Smooth muscle cell (in vitro differentiated cells): Measurements from ENCODE around the gene USP13. TPM values are rescaled to one million over a fixed set of nuclear protein-coding genes. Genes with fewer than 3 reads are reported as not detected.
A peak's percentile ranks its signal among the peaks of the same experiment; 100 is the strongest.

Experiments
- DNase-seq: peaks from one replicate; lab custom pipeline; 2025; ENCODE audit not compliant: unreplicated experiment; lab: John Stamatoyannopoulos, UW
- H2AFZ ChIP-seq: fragments of 200-600 bp; sonication (generic); 2 replicates; pipeline ENCODE4 v1.6.0; 2016; ENCODE audit warnings: antibody characterized with exemption, low read depth, mild to moderate bottlenecking
- H3F3A ChIP-seq: fragments of 200-600 bp; sonication (generic); 2 replicates; pipeline ENCODE4 v1.6.0; 2017; ENCODE audit warnings: antibody characterized with exemption, low read depth
- H3K27ac ChIP-seq: fragments of 200-600 bp; sonication (generic); 2 replicates; pipeline ENCODE4 v1.5.1; 2016; ENCODE audit warnings: low read depth, mild to moderate bottlenecking
- H3K27me3 ChIP-seq: fragments of 200-600 bp; sonication (generic); 2 replicates; pipeline ENCODE4 v1.6.1; 2016; ENCODE audit warnings: low read depth, mild to moderate bottlenecking
- H3K36me3 ChIP-seq: fragments of 200-600 bp; sonication (generic); 2 replicates; pipeline ENCODE4 v1.5.1; 2016; ENCODE audit warnings: low read depth
- H3K4me1 ChIP-seq: fragments of 200-600 bp; sonication (generic); 2 replicates; pipeline ENCODE4 v1.5.1; 2016; ENCODE audit warnings: low read depth
- H3K4me2 ChIP-seq: fragments of 200-600 bp; sonication (generic); 2 replicates; pipeline ENCODE4 v1.6.0; 2016; ENCODE audit warnings: mild to moderate bottlenecking
- H3K4me3 ChIP-seq: fragments of 200-600 bp; sonication (generic); 2 replicates; pipeline ENCODE4 v1.5.1; 2016; ENCODE audit warnings: mild to moderate bottlenecking
- H3K79me2 ChIP-seq: fragments of 200-600 bp; sonication (generic); 2 replicates; pipeline ENCODE4 v1.6.0; 2016; ENCODE audit warnings: low read depth, mild to moderate bottlenecking
- H3K9ac ChIP-seq: fragments of 200-600 bp; sonication (generic); 2 replicates; pipeline ENCODE4 v1.6.0; 2016; ENCODE audit warnings: low read depth
- H3K9me3 ChIP-seq: fragments of 200-600 bp; sonication (generic); replicated peaks from 2 replicates; pipeline ENCODE4 v1.5.1; 2016; ENCODE audit warnings: low read depth
- H4K20me1 ChIP-seq: fragments of 200-600 bp; sonication (generic); 2 replicates; pipeline ENCODE4 v1.6.0; 2016; ENCODE audit warnings: low read depth
- WGBS: methylation state at CpG from one replicate; pipeline ENCODE4 v1.1.7; 2016; ENCODE audit warnings: low lambda C conversion rate; 5-methylcytosine and 5-hydroxymethylcytosine counted together
- polyA plus RNA-seq: library from polyadenylated mRNA; unstranded; fragments of >200 nt; fragmentation: Nextera tagmentation; extraction: Ambion mirVana; gene quantifications from 2 replicates; pipeline ENCODE4 v1.2.1, GENCODE V29; 2016
- total RNA-seq: library from RNA; depleted of rRNA; stranded (reverse); fragments of >200 nt; gene quantifications from 2 replicates; pipeline ENCODE4 v1.2.3, GENCODE V29; 2014
- TF ChIP-seq, protein P1 (sequence below): fragments of 200-600 bp; sonication (generic); IDR thresholded peaks from 2 replicates; pipeline ENCODE4 v1.5.1; 2017; ENCODE audit warnings: borderline replicate concordance, mild to moderate bottlenecking, antibody characterized with exemption; ENCODE audit not compliant: insufficient read depth, poor library complexity, severe bottlenecking

Gene USP13
- total and polyA plus RNA-seq, 2 experiments from 2014 or later = 2.0 to 3.2 TPM

DNA sequence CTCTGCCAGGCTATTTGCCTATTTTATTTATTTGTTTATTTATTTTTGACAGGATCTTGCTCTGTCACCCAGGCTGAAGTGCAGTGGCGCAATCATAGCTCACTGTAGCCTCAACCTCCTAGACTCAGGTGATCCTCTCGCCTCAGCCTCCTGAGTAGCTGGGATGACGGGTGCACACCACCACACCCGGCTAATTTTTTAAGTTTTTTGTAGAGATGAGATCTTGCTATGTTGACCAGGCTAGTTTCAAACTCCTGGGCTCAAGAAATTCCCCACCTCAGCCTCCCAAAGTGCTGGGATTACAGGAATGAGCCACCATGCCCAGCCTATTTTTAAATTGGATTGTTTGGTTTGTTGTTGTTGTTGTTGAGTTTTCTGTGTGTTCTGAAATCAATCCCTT is 42.8 kb upstream of the USP13 start:
- Histone ChIP-seq H3K4me1 (peaks cover 7% of the 10 kb centered on the region), H3K27ac (no peak overlapping the region), H3K4me3 (no peak overlapping the region), H4K20me1 (peaks cover 25% of the 10 kb centered on the region), H3F3A (peaks cover 7% of the 10 kb centered on the region), H3K4me2 (no peak overlapping the region), H3K9ac (no peak overlapping the region), H3K36me3 (no peaks in the 10 kb centered on the region), H2AFZ (no peak overlapping the region), H3K79me2 (peaks cover 51% of the 10 kb centered on the region), H3K27me3 (no peaks in the 10 kb centered on the region), H3K9me3 (no peaks in the 10 kb centered on the region)
- DNase-seq = no peak
- TF ChIP-seq, protein P1, sequence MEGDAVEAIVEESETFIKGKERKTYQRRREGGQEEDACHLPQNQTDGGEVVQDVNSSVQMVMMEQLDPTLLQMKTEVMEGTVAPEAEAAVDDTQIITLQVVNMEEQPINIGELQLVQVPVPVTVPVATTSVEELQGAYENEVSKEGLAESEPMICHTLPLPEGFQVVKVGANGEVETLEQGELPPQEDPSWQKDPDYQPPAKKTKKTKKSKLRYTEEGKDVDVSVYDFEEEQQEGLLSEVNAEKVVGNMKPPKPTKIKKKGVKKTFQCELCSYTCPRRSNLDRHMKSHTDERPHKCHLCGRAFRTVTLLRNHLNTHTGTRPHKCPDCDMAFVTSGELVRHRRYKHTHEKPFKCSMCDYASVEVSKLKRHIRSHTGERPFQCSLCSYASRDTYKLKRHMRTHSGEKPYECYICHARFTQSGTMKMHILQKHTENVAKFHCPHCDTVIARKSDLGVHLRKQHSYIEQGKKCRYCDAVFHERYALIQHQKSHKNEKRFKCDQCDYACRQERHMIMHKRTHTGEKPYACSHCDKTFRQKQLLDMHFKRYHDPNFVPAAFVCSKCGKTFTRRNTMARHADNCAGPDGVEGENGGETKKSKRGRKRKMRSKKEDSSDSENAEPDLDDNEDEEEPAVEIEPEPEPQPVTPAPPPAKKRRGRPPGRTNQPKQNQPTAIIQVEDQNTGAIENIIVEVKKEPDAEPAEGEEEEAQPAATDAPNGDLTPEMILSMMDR = no peak
- 97% methylated on average over 4 of the region's 4 CpGs for WGBS

DNA sequence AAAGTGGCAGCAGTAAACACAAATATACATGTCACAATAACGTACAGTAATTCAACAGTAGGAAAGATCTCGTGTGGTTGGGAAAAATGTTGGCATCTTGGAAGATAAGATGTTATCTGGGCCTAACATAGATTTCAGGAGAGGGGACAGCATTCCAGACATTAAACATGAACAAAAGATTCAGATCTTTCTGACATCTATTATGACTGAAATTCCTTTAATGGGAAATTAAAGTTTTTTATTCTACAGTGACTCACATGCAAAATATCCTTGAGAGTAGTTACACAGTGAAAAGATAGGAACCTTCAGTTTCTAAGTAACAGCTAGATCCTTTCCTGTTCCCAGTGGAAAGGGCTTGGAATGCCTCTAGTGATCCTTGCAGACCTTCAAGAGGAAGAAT is 39.0 kb upstream of the USP13 start:
- peaks cover 11% of the 10 kb centered on the region for H3K36me3 ChIP-seq
- H4K20me1 ChIP-seq = peaks cover 25% of the 10 kb centered on the region
- no peak overlapping the region for H3K4me3 ChIP-seq
- peak overlapping the region; percentile 60 for H3K27ac ChIP-seq
- H2AFZ ChIP-seq = no peak overlapping the region
- TF ChIP-seq, protein P1 = no peak
- H3K9me3 ChIP-seq = no peaks in the 10 kb centered on the region
- no peak overlapping the region for H3K4me2 ChIP-seq
- no peaks in the 10 kb centered on the region for H3K4me1 ChIP-seq
- no peaks in the 10 kb centered on the region for H3K27me3 ChIP-seq
- DNase-seq = no peak
- H3F3A ChIP-seq = peaks cover 7% of the 10 kb centered on the region
- H3K9ac ChIP-seq = no peak overlapping the region
- WGBS = 43% methylated on average over 2 of the region's 2 CpGs
- H3K79me2 ChIP-seq = peaks cover 25% of the 10 kb centered on the region

DNA sequence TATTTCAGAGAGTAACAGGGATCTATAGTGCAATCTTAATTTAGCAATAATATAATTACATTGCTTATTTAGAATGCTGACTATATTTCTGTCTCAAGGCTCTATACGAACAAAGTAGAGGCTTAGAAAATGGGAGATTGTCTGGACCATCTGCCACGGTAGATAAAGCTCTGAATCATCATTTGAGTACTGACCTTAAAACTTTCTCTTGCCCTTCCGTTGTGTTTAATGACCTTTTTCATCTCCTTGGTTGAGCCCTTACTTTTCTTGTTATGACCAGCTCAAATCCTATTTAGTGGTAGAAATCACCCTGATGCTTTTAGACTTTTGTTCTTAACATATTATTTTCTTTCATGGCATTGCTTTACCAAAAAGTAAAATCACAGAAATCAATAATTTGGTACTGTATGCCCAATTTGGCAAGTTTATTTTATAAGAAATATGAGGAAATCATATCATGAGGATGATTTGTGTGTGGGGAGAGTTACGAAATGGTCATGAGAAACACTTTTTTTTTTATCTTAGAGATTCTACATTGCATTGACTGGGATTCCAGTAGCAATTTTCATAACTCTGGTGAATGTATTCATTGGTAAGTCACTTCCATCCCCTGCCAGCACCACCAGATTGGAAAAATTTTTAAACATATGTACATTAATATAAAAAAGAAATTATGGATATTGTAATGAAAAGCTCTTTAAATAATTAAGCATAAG is 37.2 kb upstream of the USP13 start:
- Histone ChIP-seq H4K20me1 (peaks cover 24% of the 10 kb centered on the region), H3K4me2 (no peak overlapping the region), H3K4me1 (no peaks in the 10 kb centered on the region), H3K4me3 (no peak overlapping the region), H3K27me3 (no peaks in the 10 kb centered on the region), H3K27ac (no peak overlapping the region), H2AFZ (no peak overlapping the region), H3K9me3 (no peaks in the 10 kb centered on the region), H3K9ac (no peak overlapping the region), H3F3A (peaks cover 7% of the 10 kb centered on the region), H3K79me2 (peaks cover 13% of the 10 kb centered on the region), H3K36me3 (peaks cover 11% of the 10 kb centered on the region)
- WGBS = 51% methylated on average over 4 of the region's 4 CpGs
- DNase-seq = no peak
- TF ChIP-seq, protein P1 = no peak

DNA sequence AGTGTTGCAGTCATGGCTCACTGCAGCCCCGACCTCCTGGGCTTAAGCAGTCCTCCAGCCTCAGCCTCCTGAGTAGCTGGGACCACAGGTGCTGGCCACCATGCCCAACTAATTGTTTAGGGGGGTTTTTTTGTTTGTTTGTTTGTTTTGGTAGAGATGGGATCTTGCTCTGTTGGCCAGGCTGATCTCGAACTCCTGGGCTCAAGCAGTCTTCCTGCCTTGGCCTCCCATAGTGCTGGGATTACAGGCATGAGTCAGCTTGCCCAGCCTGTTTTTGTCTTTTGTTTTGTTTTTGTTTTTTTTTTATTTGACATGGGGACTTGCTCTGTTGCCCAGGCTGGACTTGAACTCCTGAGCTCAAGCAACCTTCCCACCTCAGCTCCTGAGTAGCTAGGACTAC is 30.8 kb upstream of the USP13 start:
- 92% methylated on average over 2 of the region's 2 CpGs for WGBS
- no peaks in the 10 kb centered on the region for H3K79me2 ChIP-seq
- TF ChIP-seq, protein P1 = no peak
- peaks cover 32% of the 10 kb centered on the region for H3K36me3 ChIP-seq
- H3F3A ChIP-seq = no peaks in the 10 kb centered on the region
- H4K20me1 ChIP-seq = no peaks in the 10 kb centered on the region
- no peak overlapping the region for H3K27ac ChIP-seq
- H3K9ac ChIP-seq = no peak overlapping the region
- H3K4me3 ChIP-seq = no peak overlapping the region
- DNase-seq = no peak
- H3K9me3 ChIP-seq = no peaks in the 10 kb centered on the region
- no peaks in the 10 kb centered on the region for H3K27me3 ChIP-seq
- H3K4me2 ChIP-seq = no peak overlapping the region
- H2AFZ ChIP-seq = no peak overlapping the region
- H3K4me1 ChIP-seq = no peaks in the 10 kb centered on the region
